HepG2 (cell line): Measurements from ENCODE around the gene PRM2. TPM values are rescaled to one million over a fixed set of nuclear protein-coding genes. Genes with fewer than 3 reads are reported as not detected.

Experiments
- CCAR2 ChIP-seq: fragments of 200-400 bp; formaldehyde crosslinking; optimal IDR thresholded peaks from 2 replicates; pipeline ENCODE3; 2018; ENCODE audit warnings: low read depth, mild to moderate bottlenecking, low read length, moderate library complexity
- CHD4 ChIP-seq: fragments of 200-600 bp; sonication (generic); IDR thresholded peaks from 2 replicates; pipeline ENCODE4 v1.7.0; 2017; ENCODE audit warnings: mild to moderate bottlenecking, low read length, borderline replicate concordance
- HNF4G ChIP-seq, 2 experiments: sonication (generic) in 1 of 2; formaldehyde crosslinking in 1 of 2; IDR thresholded peaks; 2 replicates each; pipeline versions ENCODE4 v1.4.0 to v1.6.1; 2011 to 2020; ENCODE audit warnings: borderline replicate concordance in 2 of 2, low read depth in 2 of 2, mild to moderate bottlenecking in 2 of 2, low read length in 1 of 2, missing genetic modification reagents in 1 of 2, moderate library complexity in 1 of 2
- KDM6A ChIP-seq: IDR thresholded peaks from 2 replicates; pipeline ENCODE4 v1.6.1; 2016; ENCODE audit warnings: low read depth
- MAF1 ChIP-seq: sonication (generic); formaldehyde crosslinking; IDR thresholded peaks from 2 replicates; pipeline ENCODE4 v1.5.0; 2020; ENCODE audit warnings: missing genetic modification reagents, borderline replicate concordance
- NFAT5 ChIP-seq: sonication (generic); formaldehyde crosslinking; IDR thresholded peaks from 2 replicates; pipeline ENCODE4 v1.4.0; 2020; ENCODE audit warnings: missing genetic modification reagents
- NFKBIZ ChIP-seq: IDR thresholded peaks from 2 replicates; pipeline ENCODE4 v1.6.1; 2018; ENCODE audit warnings: missing genetic modification reagents, missing compliant biosample characterization
- ZNF652 ChIP-seq: IDR thresholded peaks from 2 replicates; pipeline ENCODE4 v1.6.1; 2016; ENCODE audit warnings: low read depth, borderline replicate concordance
- ZNF781 ChIP-seq: sonication (generic); formaldehyde crosslinking; IDR thresholded peaks from 2 replicates; pipeline ENCODE4 v1.5.1; 2020; ENCODE audit warnings: borderline replicate concordance, mild to moderate bottlenecking, missing genetic modification reagents; ENCODE audit errors: not compliant biosample characterization
- ZNF841 ChIP-seq: sonication (generic); formaldehyde crosslinking; IDR thresholded peaks from 2 replicates; pipeline ENCODE4 v1.8.1; 2023; ENCODE audit warnings: missing genetic modification reagents, borderline replicate concordance
- polyA plus RNA-seq, 8 experiments: library from polyadenylated mRNA; depleted of rRNA in 3 of 8; stranded (reverse) in 7 of 8; unstranded in 1 of 8; fragments of >200 nt; fragmentation: Illumina TruSeq in 4 of 8; extraction: Trizol in 4 of 8; gene quantifications; 2 replicates each; pipeline versions ENCODE4 v1.2.1 to v1.2.3, GENCODE V29; 2011 to 2016; ENCODE audit warnings: low read depth in 4 of 8, missing spikeins in 1 of 8, mixed read lengths in 1 of 8; ENCODE audit not compliant: insufficient read depth in 1 of 8
- total RNA-seq, 5 experiments: library from RNA; depleted of rRNA; stranded (reverse); fragments of >200 nt; fragmentation: Illumina TruSeq; extraction: Trizol; gene quantifications; 2 replicates each; pipeline ENCODE4 v1.2.3, GENCODE V29; 2016; ENCODE audit warnings: low read depth in 1 of 5
- TF ChIP-seq, protein P1 (sequence below), 2 experiments: fragments of 450-650 bp in 1 of 2; sonication (generic) in 1 of 2; formaldehyde crosslinking in 1 of 2; IDR thresholded peaks; 2 replicates each; pipeline versions ENCODE4 v1.6.1 to v1.8.0; 2016 to 2022; ENCODE audit warnings: antibody characterized with exemption in 1 of 2, mild to moderate bottlenecking in 1 of 2, missing genetic modification reagents in 1 of 2

Gene PRM2
- total and polyA plus RNA-seq, 2 of the 13 experiments (the other 11 are each of a cell fraction or from before 2014, with no cell fraction given), result 0.54 TPM; not detected in 1

GRCh38 chr16:11307639-11308492 is 31.6 kb upstream of the PRM2 start (continued):
- TF ChIP-seq NFAT5, result no peak
- TF ChIP-seq, protein P1, sequence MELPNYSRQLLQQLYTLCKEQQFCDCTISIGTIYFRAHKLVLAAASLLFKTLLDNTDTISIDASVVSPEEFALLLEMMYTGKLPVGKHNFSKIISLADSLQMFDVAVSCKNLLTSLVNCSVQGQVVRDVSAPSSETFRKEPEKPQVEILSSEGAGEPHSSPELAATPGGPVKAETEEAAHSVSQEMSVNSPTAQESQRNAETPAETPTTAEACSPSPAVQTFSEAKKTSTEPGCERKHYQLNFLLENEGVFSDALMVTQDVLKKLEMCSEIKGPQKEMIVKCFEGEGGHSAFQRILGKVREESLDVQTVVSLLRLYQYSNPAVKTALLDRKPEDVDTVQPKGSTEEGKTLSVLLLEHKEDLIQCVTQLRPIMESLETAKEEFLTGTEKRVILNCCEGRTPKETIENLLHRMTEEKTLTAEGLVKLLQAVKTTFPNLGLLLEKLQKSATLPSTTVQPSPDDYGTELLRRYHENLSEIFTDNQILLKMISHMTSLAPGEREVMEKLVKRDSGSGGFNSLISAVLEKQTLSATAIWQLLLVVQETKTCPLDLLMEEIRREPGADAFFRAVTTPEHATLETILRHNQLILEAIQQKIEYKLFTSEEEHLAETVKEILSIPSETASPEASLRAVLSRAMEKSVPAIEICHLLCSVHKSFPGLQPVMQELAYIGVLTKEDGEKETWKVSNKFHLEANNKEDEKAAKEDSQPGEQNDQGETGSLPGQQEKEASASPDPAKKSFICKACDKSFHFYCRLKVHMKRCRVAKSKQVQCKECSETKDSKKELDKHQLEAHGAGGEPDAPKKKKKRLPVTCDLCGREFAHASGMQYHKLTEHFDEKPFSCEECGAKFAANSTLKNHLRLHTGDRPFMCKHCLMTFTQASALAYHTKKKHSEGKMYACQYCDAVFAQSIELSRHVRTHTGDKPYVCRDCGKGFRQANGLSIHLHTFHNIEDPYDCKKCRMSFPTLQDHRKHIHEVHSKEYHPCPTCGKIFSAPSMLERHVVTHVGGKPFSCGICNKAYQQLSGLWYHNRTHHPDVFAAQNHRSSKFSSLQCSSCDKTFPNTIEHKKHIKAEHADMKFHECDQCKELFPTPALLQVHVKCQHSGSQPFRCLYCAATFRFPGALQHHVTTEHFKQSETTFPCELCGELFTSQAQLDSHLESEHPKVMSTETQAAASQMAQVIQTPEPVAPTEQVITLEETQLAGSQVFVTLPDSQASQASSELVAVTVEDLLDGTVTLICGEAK (IDR thresholded peaks at IDR 0.05), result no peak
- TF ChIP-seq, protein P1 (CRISPR knock-in tag; IDR thresholded peaks at IDR 0.05), result 0 out of 2 replicates have a peak, but pooled peaks have one; percentile 66
- TF ChIP-seq KDM6A (CRISPR knock-in tag), result no peak
- no peak for TF ChIP-seq CHD4
- TF ChIP-seq NFKBIZ (CRISPR knock-in tag), result no peak
- no peak for TF ChIP-seq CCAR2
- no peak for TF ChIP-seq ZNF652 (CRISPR knock-in tag)
- no peak for TF ChIP-seq ZNF841 (CRISPR knock-in tag)
- no peak for TF ChIP-seq HNF4G (IDR thresholded peaks at IDR 0.05; ENCODE audit: borderline replicate concordance, low read depth, low read length)
- no peak for TF ChIP-seq HNF4G (CRISPR knock-in tag; IDR thresholded peaks at IDR 0.05; ENCODE audit: borderline replicate concordance, low read depth)
- TF ChIP-seq ZNF781 (CRISPR knock-in tag), result peak; percentile 12
- 0 out of 2 replicates have a peak, but pooled peaks have one; percentile 3 for TF ChIP-seq MAF1 (CRISPR knock-in tag)
